Peyer's patch (tissue), 4 donors: ENCODE measurements around the gene CD27.

Experiments
- CTCF ChIP-seq, 6 experiments: fragments of 450-650 bp in 4 of 6; fragments of 200-600 bp in 2 of 6; sonication (generic) in 1 of 6; IDR thresholded peaks; one replicate each; pipeline ENCODE4 v1.5.1; 2017 to 2019; ENCODE audit warnings: antibody characterized with exemption in 6 of 6, mild to moderate bottlenecking in 3 of 6, moderate library complexity in 1 of 6
- POLR2A ChIP-seq, 2 donors: fragments of 450-650 bp; IDR thresholded peaks; one replicate each; pipeline ENCODE4 v1.5.1; 2017; ENCODE audit warnings: antibody characterized with exemption in 2 of 2, mild to moderate bottlenecking in 2 of 2, moderate library complexity in 2 of 2

GRCh38 chr12:6404390-6404789 lies 40.4 kb upstream of the CD27 start:
- no peak for TF ChIP-seq CTCF (IDR thresholded peaks at IDR 0.05)
- TF ChIP-seq POLR2A (IDR thresholded peaks at IDR 0.05): no peak
